Left forelimb (tissue), 1 donor: Measurements from ENCODE around the gene CCT7.

Experiments used
- DNase-seq: peaks from one replicate; pipeline ENCODE4 v3.0.0-alpha.2; 2018; ENCODE audit warnings: low spot score

The CCT7 gene

DNA sequence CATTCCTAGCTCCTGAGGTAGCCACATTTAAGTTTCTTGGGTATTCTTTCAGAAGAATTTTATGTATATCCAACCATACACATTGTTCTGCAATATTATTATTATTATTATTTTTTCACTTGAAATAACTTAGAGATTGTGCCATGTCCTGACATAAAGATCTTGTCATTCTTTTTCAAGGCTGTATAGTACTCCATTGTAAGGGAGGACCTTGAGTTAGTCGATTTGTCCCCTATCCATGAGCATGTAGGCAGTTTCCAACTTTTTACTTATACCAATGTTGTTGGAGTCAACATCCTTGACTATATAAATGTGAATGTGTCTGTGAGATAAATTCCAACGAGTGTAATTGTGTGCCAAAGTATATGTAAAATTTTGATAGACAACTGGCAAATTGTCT is 60.1 kb downstream of the CCT7 start:
- DNase-seq, result no peak

DNA sequence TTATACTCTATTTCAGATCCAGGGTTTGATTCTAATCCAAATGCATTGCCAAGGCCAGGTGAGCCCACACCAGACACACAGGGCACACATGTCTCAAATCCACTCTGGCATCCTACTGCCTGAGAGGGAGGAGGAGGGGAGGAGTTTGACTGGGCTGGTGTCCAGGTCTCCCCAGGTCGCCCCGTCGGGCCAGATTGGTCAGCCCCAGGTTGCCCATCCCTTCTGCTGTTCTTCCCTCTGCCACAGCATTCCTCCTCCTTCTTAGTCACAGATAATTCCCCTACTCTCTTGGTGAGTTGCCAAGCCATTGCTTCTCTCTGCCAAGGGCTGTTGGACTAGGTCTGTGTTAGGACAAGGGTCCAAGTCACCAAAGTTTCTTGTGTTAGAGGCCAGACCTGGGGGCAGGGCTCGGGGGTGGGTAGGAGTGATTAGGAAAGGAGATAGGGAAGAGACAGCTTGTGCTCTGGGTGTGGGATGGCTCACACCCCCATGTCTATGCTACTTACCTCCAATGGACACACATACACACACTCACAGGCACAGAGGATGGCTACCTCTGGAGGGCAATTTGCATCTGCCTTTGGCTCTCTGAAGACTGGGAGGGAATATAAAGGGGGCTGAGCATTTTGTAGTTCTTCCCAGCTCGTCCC is 61.8 kb downstream of the CCT7 start:
- DNase-seq, result no peak

DNA sequence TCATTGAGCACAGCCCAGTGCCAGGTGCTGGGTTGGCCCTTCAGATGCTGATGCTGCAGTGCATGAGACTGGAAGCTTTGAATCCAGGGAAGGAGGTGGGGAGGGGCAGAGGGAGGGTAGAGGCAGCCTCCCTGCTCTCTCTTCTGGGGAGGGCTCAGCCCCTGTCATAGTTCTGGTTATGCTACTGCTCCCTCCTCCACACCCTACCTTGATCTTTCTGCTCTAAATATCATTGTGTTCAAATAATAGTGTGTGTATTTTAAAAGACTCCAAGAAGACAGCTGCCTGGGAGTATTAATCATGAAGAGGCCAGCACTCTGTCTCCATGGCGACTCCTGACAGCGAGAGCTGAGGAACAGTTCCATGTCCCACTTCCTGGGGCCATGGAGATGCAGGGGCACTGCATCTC is 63.0 kb downstream of the CCT7 start:
- DNase-seq, result no peak

DNA sequence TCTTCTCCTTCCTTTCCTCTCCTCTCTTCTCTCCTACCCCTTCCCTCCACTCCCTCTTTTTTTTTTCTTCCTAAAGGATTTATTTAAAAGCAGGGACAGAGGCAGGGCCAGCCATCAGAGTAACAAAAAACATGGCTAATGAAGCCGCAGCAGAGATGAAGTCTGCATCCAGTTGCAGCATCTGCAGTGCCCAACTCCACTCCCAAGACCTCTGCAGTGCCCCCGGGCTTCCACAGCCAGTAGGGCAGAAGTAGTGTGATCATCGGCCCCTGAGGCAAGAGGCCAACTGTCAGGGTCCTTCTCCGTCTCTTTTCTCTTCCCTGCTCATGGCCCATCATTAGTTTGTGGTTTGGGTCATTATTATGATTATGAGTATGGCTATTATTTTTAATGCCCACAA is 63.5 kb downstream of the CCT7 start:
- no peak for DNase-seq

DNA sequence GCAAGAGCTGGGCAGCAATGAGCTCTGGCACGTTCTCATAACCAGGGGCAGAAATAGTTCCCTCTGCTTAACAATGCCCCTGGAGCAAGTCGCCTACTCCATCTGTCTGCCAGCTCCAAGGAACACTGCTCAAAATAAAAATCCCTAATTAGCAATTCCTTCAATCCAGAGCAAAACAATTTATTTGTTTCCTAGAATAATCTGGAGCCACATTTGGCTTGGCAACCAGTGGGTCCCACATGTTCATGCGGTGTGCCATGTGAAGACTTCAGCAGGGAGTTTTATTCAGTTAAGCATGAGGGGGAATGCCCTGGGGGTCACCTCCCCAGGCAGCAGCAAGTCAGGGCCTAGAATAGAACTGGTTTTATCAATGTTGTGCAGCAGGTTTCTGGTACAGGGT is 66.8 kb downstream of the CCT7 start:
- no peak for DNase-seq

DNA sequence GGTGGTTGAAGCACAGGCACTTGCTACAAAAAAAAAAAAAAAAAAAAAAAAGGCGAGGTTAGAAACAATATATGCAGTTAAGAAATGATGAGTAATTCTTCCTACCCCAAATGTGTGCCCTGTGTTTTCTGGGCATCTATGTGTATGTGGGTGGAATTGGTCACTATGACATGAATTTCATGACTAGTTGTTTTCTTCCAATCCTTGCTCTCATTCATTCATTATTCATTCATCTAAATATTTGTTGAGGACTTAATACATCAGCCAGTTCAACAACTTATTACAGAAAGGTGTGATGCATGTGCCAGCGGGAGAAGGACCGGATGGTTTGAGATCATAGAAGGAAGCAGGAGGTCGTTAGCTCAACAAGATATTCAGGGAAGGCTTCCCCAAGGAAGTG is 67.5 kb downstream of the CCT7 start:
- DNase-seq, result no peak
